ENCODE measurements around the gene GATB.
A peak's percentile ranks its signal among the peaks of the same experiment; 100 is the strongest.

DNA sequence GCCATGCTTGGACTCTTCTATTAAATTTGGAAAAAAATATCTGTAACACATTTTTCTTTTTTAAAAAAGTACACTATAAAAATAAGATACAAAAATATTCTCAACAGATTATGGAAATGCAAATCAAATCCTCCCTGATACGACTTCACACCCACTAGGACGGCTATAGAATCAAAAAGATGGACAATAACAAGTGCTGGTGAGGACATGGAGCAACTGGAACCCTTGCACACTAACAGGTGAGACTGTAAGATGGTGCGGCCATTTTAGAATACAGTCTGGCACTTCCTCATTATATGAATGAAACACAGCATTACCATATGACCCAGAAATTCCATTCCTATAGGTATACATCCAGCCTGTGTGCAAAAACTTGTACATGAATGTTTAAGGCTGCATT lies 83.6 kb downstream of the GATB start:
- TF ChIP-seq, protein P1, sequence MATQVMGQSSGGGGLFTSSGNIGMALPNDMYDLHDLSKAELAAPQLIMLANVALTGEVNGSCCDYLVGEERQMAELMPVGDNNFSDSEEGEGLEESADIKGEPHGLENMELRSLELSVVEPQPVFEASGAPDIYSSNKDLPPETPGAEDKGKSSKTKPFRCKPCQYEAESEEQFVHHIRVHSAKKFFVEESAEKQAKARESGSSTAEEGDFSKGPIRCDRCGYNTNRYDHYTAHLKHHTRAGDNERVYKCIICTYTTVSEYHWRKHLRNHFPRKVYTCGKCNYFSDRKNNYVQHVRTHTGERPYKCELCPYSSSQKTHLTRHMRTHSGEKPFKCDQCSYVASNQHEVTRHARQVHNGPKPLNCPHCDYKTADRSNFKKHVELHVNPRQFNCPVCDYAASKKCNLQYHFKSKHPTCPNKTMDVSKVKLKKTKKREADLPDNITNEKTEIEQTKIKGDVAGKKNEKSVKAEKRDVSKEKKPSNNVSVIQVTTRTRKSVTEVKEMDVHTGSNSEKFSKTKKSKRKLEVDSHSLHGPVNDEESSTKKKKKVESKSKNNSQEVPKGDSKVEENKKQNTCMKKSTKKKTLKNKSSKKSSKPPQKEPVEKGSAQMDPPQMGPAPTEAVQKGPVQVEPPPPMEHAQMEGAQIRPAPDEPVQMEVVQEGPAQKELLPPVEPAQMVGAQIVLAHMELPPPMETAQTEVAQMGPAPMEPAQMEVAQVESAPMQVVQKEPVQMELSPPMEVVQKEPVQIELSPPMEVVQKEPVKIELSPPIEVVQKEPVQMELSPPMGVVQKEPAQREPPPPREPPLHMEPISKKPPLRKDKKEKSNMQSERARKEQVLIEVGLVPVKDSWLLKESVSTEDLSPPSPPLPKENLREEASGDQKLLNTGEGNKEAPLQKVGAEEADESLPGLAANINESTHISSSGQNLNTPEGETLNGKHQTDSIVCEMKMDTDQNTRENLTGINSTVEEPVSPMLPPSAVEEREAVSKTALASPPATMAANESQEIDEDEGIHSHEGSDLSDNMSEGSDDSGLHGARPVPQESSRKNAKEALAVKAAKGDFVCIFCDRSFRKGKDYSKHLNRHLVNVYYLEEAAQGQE (tag by site-specific recombination; IDR thresholded peaks at IDR 0.05) = no peak
- TF ChIP-seq ZNF544 (tag by site-specific recombination; IDR thresholded peaks at IDR 0.05) = no peak
- TF ChIP-seq ZNF112 (tag by site-specific recombination; IDR thresholded peaks at IDR 0.05) = no peak
- no peak for TF ChIP-seq ZNF433 (tag by site-specific recombination; IDR thresholded peaks at IDR 0.05; ENCODE audit: low read depth)
- TF ChIP-seq, protein P2, sequence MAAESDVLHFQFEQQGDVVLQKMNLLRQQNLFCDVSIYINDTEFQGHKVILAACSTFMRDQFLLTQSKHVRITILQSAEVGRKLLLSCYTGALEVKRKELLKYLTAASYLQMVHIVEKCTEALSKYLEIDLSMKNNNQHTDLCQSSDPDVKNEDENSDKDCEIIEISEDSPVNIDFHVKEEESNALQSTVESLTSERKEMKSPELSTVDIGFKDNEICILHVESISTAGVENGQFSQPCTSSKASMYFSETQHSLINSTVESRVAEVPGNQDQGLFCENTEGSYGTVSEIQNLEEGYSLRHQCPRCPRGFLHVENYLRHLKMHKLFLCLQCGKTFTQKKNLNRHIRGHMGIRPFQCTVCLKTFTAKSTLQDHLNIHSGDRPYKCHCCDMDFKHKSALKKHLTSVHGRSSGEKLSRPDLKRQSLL (tag by site-specific recombination; IDR thresholded peaks at IDR 0.05) = no peak
- TF ChIP-seq TCF7L2 (IDR thresholded peaks at IDR 0.05; ENCODE audit: borderline replicate concordance, low read depth, low read length) = no peak
- TF ChIP-seq ZNF76 (tag by site-specific recombination; IDR thresholded peaks at IDR 0.05; ENCODE audit: borderline replicate concordance, low read depth) = no peak
- TF ChIP-seq ZNF837 (tag by site-specific recombination; IDR thresholded peaks at IDR 0.05) = no peak
- TF ChIP-seq ZNF184 (tag by site-specific recombination; IDR thresholded peaks at IDR 0.05) = peak; percentile 94
- TF ChIP-seq KLF9 (tag by site-specific recombination; IDR thresholded peaks at IDR 0.05; ENCODE audit: low read depth) = no peak

All from HEK293 (cell line).